ENCODE data around the gene SH3BGRL2.

DNA sequence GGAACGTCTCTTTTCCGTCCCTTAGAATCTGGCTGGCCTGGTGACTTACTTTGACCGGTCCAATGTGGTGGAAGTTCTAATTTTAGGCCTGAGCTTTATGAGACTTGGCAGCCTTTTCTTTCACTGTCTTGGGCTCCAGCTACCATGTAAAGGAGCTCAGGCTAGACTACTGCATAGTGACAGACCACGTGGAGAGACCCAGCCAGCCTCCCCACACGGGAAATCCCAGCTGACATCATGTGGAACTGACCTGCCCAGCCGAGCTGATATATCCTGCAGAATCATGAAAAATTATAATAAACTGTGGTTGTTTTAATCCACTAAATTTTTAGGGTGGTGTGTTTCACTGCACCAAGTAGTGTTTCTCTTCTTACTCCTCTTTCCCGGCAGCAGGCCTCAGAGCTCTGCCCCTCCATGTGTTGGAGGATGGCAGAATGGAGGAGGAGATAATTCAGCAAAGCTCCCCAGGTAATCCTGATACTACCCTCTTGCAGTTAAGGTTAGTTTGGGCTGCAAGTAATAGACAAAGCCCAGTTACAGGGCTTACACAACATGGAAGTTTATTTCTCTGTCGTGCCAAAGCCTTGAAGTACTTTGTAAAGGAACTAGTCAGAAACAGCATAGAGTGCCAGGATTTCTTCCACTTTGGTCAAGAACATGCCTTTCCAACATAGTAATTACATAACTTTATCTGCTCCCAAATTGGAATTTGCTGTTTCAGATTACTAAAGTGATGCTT, 87.5 kb downstream of the SH3BGRL2 start:
- TF ChIP-seq POLR2AphosphoS5 (IDR thresholded peaks at IDR 0.05; ENCODE audit: borderline replicate concordance, low read depth, low read length) = no peak
- TF ChIP-seq EZH2 (IDR thresholded peaks at IDR 0.05) = no peak

Measured in SK-N-MC (cell line).